ENCODE data around the gene GCKR. TPM values are rescaled to one million over a fixed set of nuclear protein-coding genes. Genes with fewer than 3 reads are reported as not detected.
A peak's percentile ranks its signal among the peaks of the same experiment; 100 is the strongest.

Gene GCKR
- total RNA-seq, 1 donor from 2014 or later = not detected

DNA sequence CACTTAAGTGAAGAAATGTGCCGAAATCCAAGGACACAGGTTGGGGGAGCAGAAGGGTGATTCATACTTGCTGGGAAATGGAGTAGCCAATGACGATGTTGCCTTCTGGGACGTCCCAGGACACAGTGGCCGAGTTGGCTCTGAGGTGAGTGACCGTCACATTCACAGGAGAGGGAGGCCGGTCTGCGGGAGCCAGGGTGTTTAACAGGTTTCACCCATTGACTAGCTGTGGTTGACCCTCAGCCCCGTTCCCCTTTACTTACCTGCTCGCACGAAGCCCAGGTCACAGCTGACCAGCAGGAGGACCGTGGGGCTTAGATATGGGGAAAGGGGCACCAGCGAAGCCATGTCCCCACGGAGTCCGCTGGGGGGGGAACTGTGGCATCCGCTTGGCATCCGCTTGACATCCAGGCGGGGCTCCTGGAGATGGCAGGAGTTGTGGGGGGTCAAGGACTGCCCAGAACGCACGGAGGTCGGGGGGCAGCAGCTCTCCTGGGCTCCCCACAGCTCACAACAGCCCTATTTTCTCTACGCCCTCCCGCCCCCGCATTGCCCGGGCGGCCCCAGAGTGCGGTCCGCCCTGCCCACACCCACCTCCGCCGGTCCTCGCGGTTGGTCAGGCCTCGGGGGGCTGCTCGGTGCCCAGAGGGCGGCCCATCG lies 2.2 kb upstream of the GCKR start:
- intact Hi-C loops (cut with micrococcal nuclease) = no loop called here
- no peak overlapping the region for H3K27ac Mint-ChIP-seq
- no peaks in the 10 kb centered on the region for H3K9me3 Mint-ChIP-seq
- peaks cover 26% of the 10 kb centered on the region for H3K4me1 Mint-ChIP-seq (ENCODE audit: low read depth)
- no peak for DNase-seq (ENCODE audit: low spot score)
- peaks cover 44% of the 10 kb centered on the region for H3K27me3 Mint-ChIP-seq (ENCODE audit: insufficient read depth)
- H3K4me3 Mint-ChIP-seq = peak overlapping the region; percentile 32
- no peaks in the 10 kb centered on the region for H3K36me3 Mint-ChIP-seq (ENCODE audit: low read depth)

GRCh38 chr2:27494944-27495554 lies 1.6 kb upstream of the GCKR start, which contains the start of gene FNDC4:
Gene FNDC4, minus strand, starts transcription at chr2:27495200. Its CDS starts 521 bp downstream, at chr2:27494679.
- Mint-ChIP-seq H3K4me1 (ENCODE audit: low read depth) (peaks cover 19% of the 10 kb centered on the region), H3K9me3 (no peaks in the 10 kb centered on the region), H3K27me3 (ENCODE audit: insufficient read depth) (peaks cover 44% of the 10 kb centered on the region), H3K27ac (no peak within 1 kb of the TSS), H3K36me3 (ENCODE audit: low read depth) (no peaks in the 10 kb centered on the region), H3K4me3 (peak within 1 kb of the TSS; percentile 70)
- intact Hi-C loops (cut with micrococcal nuclease) = no loop called here
- peak; percentile 15 for DNase-seq (ENCODE audit: low spot score)

DNA sequence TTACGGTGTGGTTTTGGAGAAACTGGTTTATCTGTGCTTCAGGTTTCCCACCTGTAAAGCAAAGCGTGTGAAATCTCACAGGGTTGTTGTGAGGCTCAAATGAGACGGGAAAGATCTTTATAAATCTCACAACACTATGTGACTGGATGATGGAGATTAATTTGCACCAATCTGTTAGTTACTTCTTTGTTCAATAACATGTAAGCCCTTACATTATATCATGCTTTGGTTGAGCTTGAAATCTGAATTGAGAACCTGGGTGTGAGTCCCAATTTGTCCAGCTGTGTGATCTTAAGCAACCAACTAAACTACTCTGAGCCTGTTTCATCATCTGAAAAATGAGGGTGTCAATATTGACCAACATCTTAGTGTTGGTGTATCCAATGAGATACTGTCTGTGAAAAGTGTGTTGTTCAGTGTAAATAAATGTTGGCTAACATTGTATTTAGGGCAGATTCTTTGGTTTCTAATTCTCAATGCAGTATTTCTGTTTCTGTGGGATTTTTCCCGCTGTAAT lies 741 bp upstream of the GCKR start:
- peak overlapping the region; percentile 70 for H3K4me3 Mint-ChIP-seq
- intact Hi-C loops (cut with micrococcal nuclease) = no loop called here
- no peak overlapping the region for H3K27ac Mint-ChIP-seq
- H3K36me3 Mint-ChIP-seq (ENCODE audit: low read depth) = no peaks in the 10 kb centered on the region
- peaks cover 44% of the 10 kb centered on the region for H3K27me3 Mint-ChIP-seq (ENCODE audit: insufficient read depth)
- H3K4me1 Mint-ChIP-seq (ENCODE audit: low read depth) = peaks cover 14% of the 10 kb centered on the region
- no peak for DNase-seq (ENCODE audit: low spot score)
- H3K9me3 Mint-ChIP-seq = no peaks in the 10 kb centered on the region

- H3K27me3 Mint-ChIP-seq (ENCODE audit: insufficient read depth) = peaks cover 47% of the 10 kb centered on the region
- no peaks in the 10 kb centered on the region for H3K36me3 Mint-ChIP-seq (ENCODE audit: low read depth)
- H3K4me3 Mint-ChIP-seq = no peak overlapping the region
- H3K9me3 Mint-ChIP-seq = no peaks in the 10 kb centered on the region
- H3K27ac Mint-ChIP-seq = no peak overlapping the region
- DNase-seq (ENCODE audit: low spot score) = no peak
- intact Hi-C loops (cut with micrococcal nuclease) = no loop called here
- H3K4me1 Mint-ChIP-seq (ENCODE audit: low read depth) = peaks cover 8% of the 10 kb centered on the region
Observed at GRCh38 chr2:27497288-27497627, 619 bp downstream of the GCKR start.

DNA sequence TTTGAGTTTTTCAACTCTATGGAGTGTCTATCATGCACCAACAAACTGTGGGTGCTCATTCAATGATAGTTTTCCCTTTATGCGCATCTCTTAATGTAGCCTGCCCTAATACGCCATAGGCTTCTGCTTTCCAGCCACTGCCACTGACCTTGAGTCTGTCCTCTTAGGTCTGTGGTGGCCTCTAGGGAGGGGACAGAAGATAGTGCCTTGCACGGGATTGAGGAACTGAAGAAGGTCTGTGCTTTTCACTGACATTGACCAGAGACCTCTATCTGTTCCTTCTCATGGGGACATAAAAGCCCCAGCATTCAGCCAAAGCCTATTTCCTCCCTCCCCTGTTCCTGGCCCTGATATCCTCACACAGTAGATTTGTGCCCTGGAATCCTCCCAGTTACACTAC lies 2.3 kb downstream of the GCKR start:
- intact Hi-C loops (cut with micrococcal nuclease) = no loop called here
- Mint-ChIP-seq H3K36me3 (ENCODE audit: low read depth) (no peaks in the 10 kb centered on the region), H3K27me3 (ENCODE audit: insufficient read depth) (peaks cover 42% of the 10 kb centered on the region), H3K27ac (no peak overlapping the region), H3K9me3 (no peaks in the 10 kb centered on the region), H3K4me3 (no peak overlapping the region), H3K4me1 (ENCODE audit: low read depth) (peaks cover 8% of the 10 kb centered on the region)
- DNase-seq (ENCODE audit: low spot score) = no peak

DNA sequence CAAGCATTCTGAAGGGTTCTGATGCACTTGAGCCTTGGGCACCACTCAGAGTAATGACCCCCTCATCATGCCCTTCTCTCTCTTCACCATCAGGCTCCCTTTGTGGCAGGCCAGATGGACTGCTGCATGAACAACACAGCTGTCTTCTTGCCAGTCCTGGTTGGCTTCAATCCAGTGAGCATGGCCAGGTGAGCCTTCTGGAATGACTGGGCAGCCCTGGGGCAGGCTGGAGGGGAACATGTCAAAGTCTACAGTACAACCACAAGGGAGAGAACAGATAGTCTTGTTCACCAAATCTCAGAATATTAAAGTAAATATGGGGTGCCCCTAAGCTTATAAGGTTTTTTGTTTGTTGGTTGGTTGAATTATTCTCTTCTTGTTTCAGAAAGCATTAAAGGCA lies 4.4 kb downstream of the GCKR start:
- no peak overlapping the region for H3K27ac Mint-ChIP-seq

GRCh38 chr2:27502142-27502541 lies 5.5 kb downstream of the GCKR start:
- Mint-ChIP-seq H3K9me3 (no peaks in the 10 kb centered on the region), H3K27ac (no peak overlapping the region), H3K4me3 (no peak overlapping the region), H3K4me1 (ENCODE audit: low read depth) (no peaks in the 10 kb centered on the region), H3K27me3 (ENCODE audit: insufficient read depth) (peaks cover 16% of the 10 kb centered on the region), H3K36me3 (ENCODE audit: low read depth) (no peaks in the 10 kb centered on the region)
- no peak for DNase-seq (ENCODE audit: low spot score)
- intact Hi-C loops (cut with micrococcal nuclease) = no loop called here

More for the DNA sequence above, 4.4 kb downstream of the GCKR start:
- Mint-ChIP-seq H3K27me3 (ENCODE audit: insufficient read depth) (peaks cover 27% of the 10 kb centered on the region), H3K4me1 (ENCODE audit: low read depth) (no peaks in the 10 kb centered on the region), H3K9me3 (no peaks in the 10 kb centered on the region), H3K4me3 (no peak overlapping the region), H3K36me3 (ENCODE audit: low read depth) (no peaks in the 10 kb centered on the region)
- intact Hi-C loops (cut with micrococcal nuclease) = no loop called here
- DNase-seq (ENCODE audit: low spot score) = no peak

GRCh38 chr2:27506587-27506986 lies 9.9 kb downstream of the GCKR start:
- no peak overlapping the region for H3K4me3 Mint-ChIP-seq
- H3K9me3 Mint-ChIP-seq = no peaks in the 10 kb centered on the region
- peaks cover 18% of the 10 kb centered on the region for H3K27me3 Mint-ChIP-seq (ENCODE audit: insufficient read depth)
- DNase-seq (ENCODE audit: low spot score) = no peak
- H3K27ac Mint-ChIP-seq = no peak overlapping the region
- no peaks in the 10 kb centered on the region for H3K36me3 Mint-ChIP-seq (ENCODE audit: low read depth)
- H3K4me1 Mint-ChIP-seq (ENCODE audit: low read depth) = no peaks in the 10 kb centered on the region
- intact Hi-C loops (cut with micrococcal nuclease) = no loop called here

GRCh38 chr2:27507293-27507692 lies 10.7 kb downstream of the GCKR start:
- Mint-ChIP-seq H3K27me3 (ENCODE audit: insufficient read depth) (peaks cover 20% of the 10 kb centered on the region), H3K4me1 (ENCODE audit: low read depth) (no peaks in the 10 kb centered on the region), H3K36me3 (ENCODE audit: low read depth) (no peaks in the 10 kb centered on the region), H3K4me3 (no peak overlapping the region), H3K27ac (no peak overlapping the region), H3K9me3 (no peaks in the 10 kb centered on the region)
- DNase-seq (ENCODE audit: low spot score) = no peak
- intact Hi-C loops (cut with micrococcal nuclease) = no loop called here

GRCh38 chr2:27509326-27509725 lies 12.7 kb downstream of the GCKR start:
- intact Hi-C loops (cut with micrococcal nuclease) = no loop called here
- Mint-ChIP-seq H3K4me3 (no peak overlapping the region), H3K27me3 (ENCODE audit: insufficient read depth) (peaks cover 25% of the 10 kb centered on the region), H3K27ac (no peak overlapping the region), H3K36me3 (ENCODE audit: low read depth) (no peaks in the 10 kb centered on the region), H3K4me1 (ENCODE audit: low read depth) (no peaks in the 10 kb centered on the region), H3K9me3 (no peaks in the 10 kb centered on the region)
- no peak for DNase-seq (ENCODE audit: low spot score)

GRCh38 chr2:27518113-27518781 lies 21.6 kb downstream of the GCKR start:
- Mint-ChIP-seq H3K9me3 (no peaks in the 10 kb centered on the region), H3K4me1 (ENCODE audit: low read depth) (no peaks in the 10 kb centered on the region), H3K36me3 (ENCODE audit: low read depth) (no peaks in the 10 kb centered on the region), H3K4me3 (no peak overlapping the region), H3K27ac (no peak overlapping the region), H3K27me3 (ENCODE audit: insufficient read depth) (peaks cover 14% of the 10 kb centered on the region)
- intact Hi-C loops (cut with micrococcal nuclease) = no loop called here
- DNase-seq (ENCODE audit: low spot score) = no peak

GRCh38 chr2:27518782-27519113 lies 22.1 kb downstream of the GCKR start:
- no peaks in the 10 kb centered on the region for H3K4me1 Mint-ChIP-seq (ENCODE audit: low read depth)
- intact Hi-C loops (cut with micrococcal nuclease) = no loop called here
- no peak overlapping the region for H3K27ac Mint-ChIP-seq
- H3K27me3 Mint-ChIP-seq (ENCODE audit: insufficient read depth) = peaks cover 12% of the 10 kb centered on the region
- H3K4me3 Mint-ChIP-seq = no peak overlapping the region
- H3K36me3 Mint-ChIP-seq (ENCODE audit: low read depth) = no peaks in the 10 kb centered on the region
- no peaks in the 10 kb centered on the region for H3K9me3 Mint-ChIP-seq
- DNase-seq (ENCODE audit: low spot score) = no peak

DNA sequence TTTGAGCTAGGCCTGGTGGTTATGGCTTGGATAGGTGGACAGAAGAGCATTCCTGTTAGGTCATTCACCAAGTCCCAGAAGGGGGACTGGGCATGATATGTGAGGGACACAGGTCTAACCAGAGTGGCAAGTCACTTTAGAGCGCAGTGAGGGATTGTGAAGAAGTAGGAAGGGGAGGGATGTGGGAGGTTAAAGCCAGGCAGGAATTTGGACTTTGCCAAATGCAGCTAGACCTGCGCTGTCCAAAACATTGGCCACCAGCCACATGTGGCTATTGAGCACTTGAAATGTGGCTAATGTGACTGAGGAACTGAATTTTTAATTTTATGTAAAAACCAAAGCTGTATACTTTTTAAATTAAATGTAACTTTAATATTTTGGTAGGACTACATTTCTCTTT lies 23.7 kb downstream of the GCKR start:
- DNase-seq (ENCODE audit: low spot score) = no peak
- intact Hi-C loops (cut with micrococcal nuclease) = no loop called here
- Mint-ChIP-seq H3K4me3 (no peak overlapping the region), H3K36me3 (ENCODE audit: low read depth) (no peaks in the 10 kb centered on the region), H3K9me3 (no peaks in the 10 kb centered on the region), H3K27ac (no peak overlapping the region), H3K27me3 (ENCODE audit: insufficient read depth) (peaks cover 3% of the 10 kb centered on the region), H3K4me1 (ENCODE audit: low read depth) (no peaks in the 10 kb centered on the region)

Data from activated T-helper 1 cell treated with anti-CD3 and anti-CD28 coated beads, Interleukin-12 subunit alpha, Interleukin-12 subunit beta, Interleukin-2, Interleukin-4 antibody, amounts not matched to agents 30 ng/mL and 10 ng/mL and 1 ng/mL, durations not matched to agents 14 hours and 24 hours and 36 hours (primary cell).